Measurements from ENCODE around the gene PRDM12.
A peak's percentile ranks its signal among the peaks of the same experiment; 100 is the strongest.

The PRDM12 gene

DNA sequence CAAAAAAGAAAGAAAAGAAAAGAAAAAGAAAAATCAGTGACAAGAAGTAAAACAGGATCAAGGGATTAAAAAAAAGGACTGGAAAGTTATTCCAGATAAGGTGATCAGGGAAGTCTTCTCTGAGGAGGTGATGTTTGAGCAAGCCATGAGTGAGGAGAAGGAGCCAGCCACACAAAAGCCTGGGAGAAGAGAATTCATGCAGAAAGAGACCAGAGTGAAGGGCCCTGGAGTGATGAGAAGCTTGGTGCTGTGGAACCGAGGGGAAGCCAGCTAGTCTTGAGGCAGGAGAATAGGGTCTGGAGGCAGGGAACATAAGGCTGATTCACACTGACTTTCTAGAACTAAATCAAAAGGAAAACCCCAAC, 25.2 kb downstream of the PRDM12 start:
- Histone ChIP-seq H3K4me1 (ENCODE audit: insufficient read depth, low read length, severe bottlenecking) (peaks cover 15% of the 10 kb centered on the region), H3K79me2 (ENCODE audit: insufficient read depth, low read length) (peaks cover 9% of the 10 kb centered on the region), H3K36me3 (ENCODE audit: insufficient read depth, low read length) (no peaks in the 10 kb centered on the region; the same call in 1 of the 2 replicates), H3K27ac (ENCODE audit: low read depth, low read length, poor library complexity, severe bottlenecking) (no peak overlapping the region), H3K4me3 (ENCODE audit: low read depth, low read length, poor library complexity, severe bottlenecking) (no peak overlapping the region), H3K9me3 (ENCODE audit: low read length) (peaks cover 2% of the 10 kb centered on the region; the same call in 1 of the 2 replicates), H3K27me3 (ENCODE audit: insufficient read depth, low read length) (peaks cover 6% of the 10 kb centered on the region; the same call in 1 of the 2 replicates), H3K4me2 (ENCODE audit: low read length) (peak overlapping the region; percentile 33; the same call in 1 of the 2 replicates), H2AFZ (ENCODE audit: low read length) (no peak overlapping the region), H3F3A (ENCODE audit: insufficient read depth, low read length) (no peaks in the 10 kb centered on the region), H3K9ac (ENCODE audit: low read length) (no peak overlapping the region), H4K20me1 (ENCODE audit: insufficient read depth, low read length) (no peaks in the 10 kb centered on the region), H3K9me2 (ENCODE audit: low read depth, low read length) (no peaks in the 10 kb centered on the region)
- TF ChIP-seq CTCF (IDR thresholded peaks at IDR 0.05; ENCODE audit: low read length) (no peak), EZH2 (IDR thresholded peaks at IDR 0.05; ENCODE audit: borderline replicate concordance, low read length) (no peak)

GRCh38 chr9:130689937-130690700, 25.7 kb downstream of the PRDM12 start:
- Histone ChIP-seq H3K9me2 (ENCODE audit: low read depth, low read length) (no peaks in the 10 kb centered on the region), H3K27ac (ENCODE audit: low read depth, low read length, poor library complexity, severe bottlenecking) (no peak overlapping the region), H3K9me3 (ENCODE audit: low read length) (no peaks in the 10 kb centered on the region; the same call in 1 of the 2 replicates), H3K79me2 (ENCODE audit: insufficient read depth, low read length) (peaks cover 15% of the 10 kb centered on the region), H3K27me3 (ENCODE audit: insufficient read depth, low read length) (peaks cover 1% of the 10 kb centered on the region; the same call in 1 of the 2 replicates), H2AFZ (ENCODE audit: low read length) (no peak overlapping the region), H3K4me2 (ENCODE audit: low read length) (peak overlapping the region; percentile 33; the same call in 1 of the 2 replicates), H3K4me3 (ENCODE audit: low read depth, low read length, poor library complexity, severe bottlenecking) (no peak overlapping the region), H4K20me1 (ENCODE audit: insufficient read depth, low read length) (no peaks in the 10 kb centered on the region), H3F3A (ENCODE audit: insufficient read depth, low read length) (no peaks in the 10 kb centered on the region), H3K4me1 (ENCODE audit: insufficient read depth, low read length, severe bottlenecking) (peaks cover 21% of the 10 kb centered on the region), H3K36me3 (ENCODE audit: insufficient read depth, low read length) (peaks cover 3% of the 10 kb centered on the region; the same call in 1 of the 2 replicates), H3K9ac (ENCODE audit: low read length) (no peak overlapping the region)
- TF ChIP-seq EZH2 (IDR thresholded peaks at IDR 0.05; ENCODE audit: borderline replicate concordance, low read length) = no peak
- TF ChIP-seq CTCF (IDR thresholded peaks at IDR 0.05; ENCODE audit: low read length) = no peak

DNA sequence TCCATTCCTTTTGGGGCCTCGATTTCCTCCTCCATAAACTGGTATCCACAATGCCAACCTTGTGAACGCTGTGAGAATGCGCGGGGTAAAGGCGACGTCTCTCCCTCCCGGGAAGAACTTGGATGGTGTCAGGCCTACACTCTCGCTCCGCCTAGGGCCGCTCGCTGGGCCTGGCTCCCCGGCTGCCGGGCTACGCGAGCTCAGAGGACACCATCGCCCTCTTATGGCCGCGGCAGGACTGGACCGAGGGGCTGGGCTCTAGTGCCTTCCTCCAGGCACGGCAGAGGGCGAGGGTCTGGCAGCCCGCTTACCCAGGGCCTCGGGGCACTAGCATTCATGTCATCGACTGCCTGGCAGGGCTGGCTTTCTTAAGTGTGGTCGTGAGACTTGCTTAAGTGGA, 27.9 kb downstream of the PRDM12 start:
- H3F3A ChIP-seq (ENCODE audit: insufficient read depth, low read length) = no peaks in the 10 kb centered on the region
- H3K36me3 ChIP-seq (ENCODE audit: insufficient read depth, low read length) = peaks cover 25% of the 10 kb centered on the region
- H3K27ac ChIP-seq (ENCODE audit: low read depth, low read length, poor library complexity, severe bottlenecking) = no peak overlapping the region
- H3K9me3 ChIP-seq (ENCODE audit: low read length) = no peaks in the 10 kb centered on the region; the same call in 1 of the 2 replicates
- no peak overlapping the region for H3K9ac ChIP-seq (ENCODE audit: low read length)
- H3K27me3 ChIP-seq (ENCODE audit: insufficient read depth, low read length) = no peaks in the 10 kb centered on the region
- no peak overlapping the region for H3K4me3 ChIP-seq (ENCODE audit: low read depth, low read length, poor library complexity, severe bottlenecking)
- peaks cover 26% of the 10 kb centered on the region for H3K4me1 ChIP-seq (ENCODE audit: insufficient read depth, low read length, severe bottlenecking)
- TF ChIP-seq CTCF (IDR thresholded peaks at IDR 0.05; ENCODE audit: low read length) (peak; percentile 22; the same call in 1 of the 2 replicates), EZH2 (IDR thresholded peaks at IDR 0.05; ENCODE audit: borderline replicate concordance, low read length) (no peak)
- H3K79me2 ChIP-seq (ENCODE audit: insufficient read depth, low read length) = peaks cover 19% of the 10 kb centered on the region
- H4K20me1 ChIP-seq (ENCODE audit: insufficient read depth, low read length) = no peaks in the 10 kb centered on the region
- H3K4me2 ChIP-seq (ENCODE audit: low read length) = no peak overlapping the region
- H3K9me2 ChIP-seq (ENCODE audit: low read depth, low read length) = no peaks in the 10 kb centered on the region
- no peak overlapping the region for H2AFZ ChIP-seq (ENCODE audit: low read length)

Measured in OCI-LY1 (cell line).